Epithelial cell of proximal tubule (primary cell): ENCODE measurements around the gene DSG2. TPM values are rescaled to one million over a fixed set of nuclear protein-coding genes. Genes with fewer than 3 reads are reported as not detected.

Experiments
- DNase-seq: peaks from one replicate; pipeline ENCODE4 v3.0.0-alpha.2; 2011; ENCODE audit warnings: low read depth
- H3K4me3 ChIP-seq: 2 replicates; pipeline ENCODE4 v1.5.1; 2011; ENCODE audit warnings: low read depth, mild to moderate bottlenecking, low read length
- CTCF ChIP-seq: conservative IDR thresholded peaks from 2 replicates; pipeline ENCODE4 v1.5.1; 2012; ENCODE audit warnings: low read depth, mild to moderate bottlenecking, low read length
- total RNA-seq: library from RNA; depleted of rRNA; stranded (reverse); fragments of >200 nt; gene quantifications from 2 replicates; pipeline ENCODE4 v1.2.3, GENCODE V29; 2015

The DSG2 gene
- total RNA-seq, 1 donor from 2014 or later, result 58.8 TPM

GRCh38 chr18:31591628-31592027 lies 93.7 kb downstream of the DSG2 start, which contains the start of gene TTR:
TSS of gene TTR (plus strand) at chr18:31591877. CDS start at chr18:31591903, 26 bp downstream.
- no peak for TF ChIP-seq CTCF
- H3K4me3 ChIP-seq, result no peak within 1 kb of the TSS
- no peak for DNase-seq

DNA sequence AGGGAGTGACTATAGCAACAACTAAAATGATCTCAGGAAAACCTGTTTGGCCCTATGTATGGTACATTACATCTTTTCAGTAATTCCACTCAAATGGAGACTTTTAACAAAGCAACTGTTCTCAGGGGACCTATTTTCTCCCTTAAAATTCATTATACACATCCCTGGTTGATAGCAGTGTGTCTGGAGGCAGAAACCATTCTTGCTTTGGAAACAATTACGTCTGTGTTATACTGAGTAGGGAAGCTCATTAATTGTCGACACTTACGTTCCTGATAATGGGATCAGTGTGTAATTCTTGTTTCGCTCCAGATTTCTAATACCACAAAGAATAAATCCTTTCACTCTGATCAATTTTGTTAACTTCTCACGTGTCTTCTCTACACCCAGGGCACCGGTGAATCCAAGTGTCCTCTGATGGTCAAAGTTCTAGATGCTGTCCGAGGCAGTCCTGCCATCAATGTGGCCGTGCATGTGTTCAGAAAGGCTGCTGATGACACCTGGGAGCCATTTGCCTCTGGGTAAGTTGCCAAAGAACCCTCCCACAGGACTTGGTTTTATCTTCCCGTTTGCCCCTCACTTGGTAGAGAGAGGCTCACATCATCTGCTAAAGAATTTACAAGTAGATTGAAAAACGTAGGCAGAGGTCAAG lies 94.7 kb downstream of the DSG2 start:
- H3K4me3 ChIP-seq, result no peak overlapping the region
- no peak for DNase-seq
- TF ChIP-seq CTCF, result no peak

- no peak for DNase-seq
- TF ChIP-seq CTCF, result no peak
Measured at GRCh38 chr18:31595121-31595771, 97.3 kb downstream of the DSG2 start.

GRCh38 chr18:31596081-31596872 lies 98.3 kb downstream of the DSG2 start:
- DNase-seq, result peak; percentile 69
- no peak overlapping the region for H3K4me3 ChIP-seq
- no peak for TF ChIP-seq CTCF

More at GRCh38 chr18:31595121-31595771, 97.3 kb downstream of the DSG2 start:
- no peak overlapping the region for H3K4me3 ChIP-seq

GRCh38 chr18:31598021-31598805 lies 100.2 kb downstream of the DSG2 start:
- H3K4me3 ChIP-seq, result no peak overlapping the region
- DNase-seq, result no peak
- no peak for TF ChIP-seq CTCF

Other genes with a start within 250 kb of the DSG2 start
- gene DSG1, start 180.0 kb upstream of the DSG2 start, total RNA-seq, result not detected in 2 replicates
- gene DSG4, start 121.4 kb upstream of the DSG2 start, total RNA-seq, result not detected in 2 replicates
- not detected in 2 replicates for gene DSG3, start 50.4 kb upstream of the DSG2 start, total RNA-seq
- gene TTR, start 93.7 kb downstream of the DSG2 start, total RNA-seq, result not detected in 2 replicates
- 7.4 and 20.8 TPM in 2 replicates for gene B4GALT6, start 186.4 kb downstream of the DSG2 start, total RNA-seq